ENCODE data around the gene SPRR2F.

DNA sequence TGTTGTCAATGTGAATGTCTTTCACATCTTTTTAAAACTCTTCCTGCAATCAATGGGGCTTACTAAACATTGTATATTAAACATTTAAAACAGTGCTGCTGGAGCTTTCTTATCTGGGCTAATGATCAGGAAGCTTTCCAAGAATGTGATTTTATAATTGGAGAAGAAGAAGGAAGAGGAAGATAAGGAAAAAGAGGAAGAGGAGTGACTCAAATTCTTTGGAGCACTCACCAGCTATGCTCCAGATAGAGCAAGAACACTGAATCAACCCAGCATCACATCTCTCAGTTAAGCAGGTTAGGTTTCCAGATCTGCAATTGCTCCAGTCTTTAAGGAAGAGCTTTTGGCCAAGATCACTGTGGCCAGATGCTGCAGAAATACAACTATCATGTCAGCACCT, 17.6 kb downstream of the SPRR2F start:
- no peak for TF ChIP-seq CTCF (conservative IDR thresholded peaks at IDR 0.05 in 1 of 2, IDR thresholded peaks at IDR 0.05 in 1 of 2; ENCODE audit: low read depth in 1 of 2, low read length in 2 of 2)
- TF ChIP-seq EZH2 (IDR thresholded peaks at IDR 0.05; ENCODE audit: low read length, missing control alignments), result no peak

Data from fibroblast of lung (primary cell).